Measurements from ENCODE around the gene MTMR2. TPM values are rescaled to one million over a fixed set of nuclear protein-coding genes. Genes with fewer than 3 reads are reported as not detected.

The MTMR2 gene
- polyA plus RNA-seq, 3 donors: 1.9 to 5.1 (median 2.6) TPM

- Histone ChIP-seq H3K27me3 (ENCODE audit: control insufficient read depth in 2 of 2, insufficient read depth in 2 of 2, low read length in 2 of 2) (no peaks in the 10 kb centered on the region), H4K20me1 (ENCODE audit: insufficient read depth, low read length) (no peaks in the 10 kb centered on the region), H3K27ac (ENCODE audit: low read depth in 1 of 2, low read length in 2 of 2) (no peak overlapping the region), H3K4me2 (replicated peaks; ENCODE audit: extremely low read depth, low read length, poor library complexity, severe bottlenecking) (no peak overlapping the region), H3K9ac (ENCODE audit: insufficient read depth, low read length, poor library complexity, severe bottlenecking) (no peak overlapping the region), H3K4me3 (replicated peaks in 1 of 3; ENCODE audit: low read depth in 2 of 3, low read length in 3 of 3) (no peak overlapping the region), H3K9me3 (replicated peaks in 1 of 2; ENCODE audit: control insufficient read depth in 1 of 2, insufficient read depth in 1 of 2, low read length in 2 of 2) (no peaks in the 10 kb centered on the region), H2AFZ (ENCODE audit: insufficient read depth, low read depth, low read length, poor library complexity, severe bottlenecking) (no peak overlapping the region), H3K36me3 (replicated peaks in 1 of 2; ENCODE audit: control insufficient read depth in 1 of 2, insufficient read depth in 2 of 2, low read length in 2 of 2) (no peaks in the 10 kb centered on the region), H3K4me1 (ENCODE audit: control insufficient read depth in 1 of 2, insufficient read depth in 2 of 2, low read length in 2 of 2) (no peaks in the 10 kb centered on the region), H3K79me2 (ENCODE audit: insufficient read depth, low read length) (no peaks in the 10 kb centered on the region)
- intact Hi-C loops (cut with micrococcal nuclease): no loop called here
- H3K4me1 Mint-ChIP-seq: no peaks in the 10 kb centered on the region
- peaks cover 0 to 2% (median 0%) of the 10 kb centered on the region in 7 donors for H3K9me3 Mint-ChIP-seq
- H3K36me3 Mint-ChIP-seq: no peaks in the 10 kb centered on the region
- no peak overlapping the region for H3K4me3 Mint-ChIP-seq
- no peak for DNase-seq
- H3K27me3 Mint-ChIP-seq (ENCODE audit: low read depth in 3 of 3): peaks cover 0 to 2% (median 0%) of the 10 kb centered on the region in 3 donors
- H3K27ac Mint-ChIP-seq: no peak overlapping the region
- TF ChIP-seq CTCF (IDR thresholded peaks at IDR 0.05): no peak
- no CpG with 5 or more reads among the region's 1 CpG for WGBS (ENCODE audit: insufficient coverage)
Measured at GRCh38 chr11:95961758-95962157, 37.9 kb upstream of the MTMR2 start.

GRCh38 chr11:95950905-95951304 lies 27.0 kb upstream of the MTMR2 start:
- Histone ChIP-seq H3K4me1 (ENCODE audit: control insufficient read depth in 1 of 2, insufficient read depth in 2 of 2, low read length in 2 of 2) (no peaks in the 10 kb centered on the region), H2AFZ (ENCODE audit: insufficient read depth, low read depth, low read length, poor library complexity, severe bottlenecking) (no peak overlapping the region), H3K9me3 (replicated peaks in 1 of 2; ENCODE audit: control insufficient read depth in 1 of 2, insufficient read depth in 1 of 2, low read length in 2 of 2) (peaks cover 0 to 7% of the 10 kb centered on the region in 2 donors), H3K9ac (ENCODE audit: insufficient read depth, low read length, poor library complexity, severe bottlenecking) (no peak overlapping the region), H3K27me3 (ENCODE audit: control insufficient read depth in 2 of 2, insufficient read depth in 2 of 2, low read length in 2 of 2) (no peaks in the 10 kb centered on the region), H3K4me3 (replicated peaks in 1 of 3; ENCODE audit: low read depth in 2 of 3, low read length in 3 of 3) (no peak overlapping the region), H4K20me1 (ENCODE audit: insufficient read depth, low read length) (no peaks in the 10 kb centered on the region), H3K27ac (ENCODE audit: low read depth in 1 of 2, low read length in 2 of 2) (no peak overlapping the region), H3K36me3 (replicated peaks in 1 of 2; ENCODE audit: control insufficient read depth in 1 of 2, insufficient read depth in 2 of 2, low read length in 2 of 2) (no peaks in the 10 kb centered on the region), H3K4me2 (replicated peaks; ENCODE audit: extremely low read depth, low read length, poor library complexity, severe bottlenecking) (no peak overlapping the region), H3K79me2 (ENCODE audit: insufficient read depth, low read length) (no peaks in the 10 kb centered on the region)
- Mint-ChIP-seq H3K27me3 (ENCODE audit: low read depth in 3 of 3) (peaks cover 0 to 1% (median 1%) of the 10 kb centered on the region in 3 donors), H3K4me1 (no peaks in the 10 kb centered on the region), H3K27ac (no peak overlapping the region), H3K4me3 (no peak overlapping the region), H3K36me3 (no peaks in the 10 kb centered on the region), H3K9me3 (peaks cover 6 to 23% (median 8%) of the 10 kb centered on the region in 7 donors)
- no peak for TF ChIP-seq CTCF (IDR thresholded peaks at IDR 0.05)
- DNase-seq: no peak
- intact Hi-C loops (cut with micrococcal nuclease): no loop called here

Data from CD14-positive monocyte (primary cell).